ENCODE results near the gene BMAL1. TPM values are rescaled to one million over a fixed set of nuclear protein-coding genes. Genes with fewer than 3 reads are reported as not detected.

Gene BMAL1
- total RNA-seq, 1 experiment from 2014 or later = 8.3 TPM

- Mint-ChIP-seq H3K4me3 (no peak overlapping the region), H3K27me3 (ENCODE audit: low read depth) (no peaks in the 10 kb centered on the region), H3K4me1 (peaks cover 6% of the 10 kb centered on the region), H3K27ac (no peak overlapping the region), H3K36me3 (no peaks in the 10 kb centered on the region), H3K9me3 (peaks cover 18% of the 10 kb centered on the region)
- ATAC-seq (no peak), DNase-seq (ENCODE audit: low spot score) (no peak)
- ChIA-PET POLR2A (no interaction called here), CTCF (interaction anchor here (0.6 to 4.7 kb wide), 10 partner anchors 10 to 133 kb away, joined by 3 to 49 read pairs (median 4); no protein-coding TSS in a partner anchor)
- TF ChIP-seq MLX (CRISPR knock-in tag; IDR thresholded peaks at IDR 0.05) = no peak
- TF ChIP-seq E2F5 (CRISPR knock-in tag; IDR thresholded peaks at IDR 0.05) = no peak
- TF ChIP-seq FOXJ3 (CRISPR knock-in tag; IDR thresholded peaks at IDR 0.05; ENCODE audit: borderline replicate concordance) = no peak
- no peak for TF ChIP-seq PRRX2 (CRISPR knock-in tag; IDR thresholded peaks at IDR 0.05)
- TF ChIP-seq SMAD4 (CRISPR knock-in tag; IDR thresholded peaks at IDR 0.05) = no peak
- TF ChIP-seq ELF4 (CRISPR knock-in tag; IDR thresholded peaks at IDR 0.05; ENCODE audit: low read depth) = no peak
- TF ChIP-seq, protein P1, sequence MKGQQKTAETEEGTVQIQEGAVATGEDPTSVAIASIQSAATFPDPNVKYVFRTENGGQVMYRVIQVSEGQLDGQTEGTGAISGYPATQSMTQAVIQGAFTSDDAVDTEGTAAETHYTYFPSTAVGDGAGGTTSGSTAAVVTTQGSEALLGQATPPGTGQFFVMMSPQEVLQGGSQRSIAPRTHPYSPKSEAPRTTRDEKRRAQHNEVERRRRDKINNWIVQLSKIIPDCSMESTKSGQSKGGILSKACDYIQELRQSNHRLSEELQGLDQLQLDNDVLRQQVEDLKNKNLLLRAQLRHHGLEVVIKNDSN (CRISPR knock-in tag; IDR thresholded peaks at IDR 0.05) = no peak
- TF ChIP-seq, protein P2, sequence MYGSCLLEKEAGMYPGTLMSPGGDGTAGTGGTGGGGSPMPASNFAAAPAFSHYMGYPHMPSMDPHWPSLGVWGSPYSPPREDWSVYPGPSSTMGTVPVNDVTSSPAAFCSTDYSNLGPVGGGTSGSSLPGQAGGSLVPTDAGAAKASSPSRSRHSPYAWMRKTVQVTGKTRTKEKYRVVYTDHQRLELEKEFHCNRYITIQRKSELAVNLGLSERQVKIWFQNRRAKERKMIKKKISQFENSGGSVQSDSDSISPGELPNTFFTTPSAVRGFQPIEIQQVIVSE (CRISPR knock-in tag; IDR thresholded peaks at IDR 0.05; ENCODE audit: borderline replicate concordance) = no peak
- no peak for TF ChIP-seq NFE2L1 (CRISPR knock-in tag; IDR thresholded peaks at IDR 0.05)
- no peak for TF ChIP-seq NFATC4 (CRISPR knock-in tag; IDR thresholded peaks at IDR 0.05)
- TF ChIP-seq, protein P3, sequence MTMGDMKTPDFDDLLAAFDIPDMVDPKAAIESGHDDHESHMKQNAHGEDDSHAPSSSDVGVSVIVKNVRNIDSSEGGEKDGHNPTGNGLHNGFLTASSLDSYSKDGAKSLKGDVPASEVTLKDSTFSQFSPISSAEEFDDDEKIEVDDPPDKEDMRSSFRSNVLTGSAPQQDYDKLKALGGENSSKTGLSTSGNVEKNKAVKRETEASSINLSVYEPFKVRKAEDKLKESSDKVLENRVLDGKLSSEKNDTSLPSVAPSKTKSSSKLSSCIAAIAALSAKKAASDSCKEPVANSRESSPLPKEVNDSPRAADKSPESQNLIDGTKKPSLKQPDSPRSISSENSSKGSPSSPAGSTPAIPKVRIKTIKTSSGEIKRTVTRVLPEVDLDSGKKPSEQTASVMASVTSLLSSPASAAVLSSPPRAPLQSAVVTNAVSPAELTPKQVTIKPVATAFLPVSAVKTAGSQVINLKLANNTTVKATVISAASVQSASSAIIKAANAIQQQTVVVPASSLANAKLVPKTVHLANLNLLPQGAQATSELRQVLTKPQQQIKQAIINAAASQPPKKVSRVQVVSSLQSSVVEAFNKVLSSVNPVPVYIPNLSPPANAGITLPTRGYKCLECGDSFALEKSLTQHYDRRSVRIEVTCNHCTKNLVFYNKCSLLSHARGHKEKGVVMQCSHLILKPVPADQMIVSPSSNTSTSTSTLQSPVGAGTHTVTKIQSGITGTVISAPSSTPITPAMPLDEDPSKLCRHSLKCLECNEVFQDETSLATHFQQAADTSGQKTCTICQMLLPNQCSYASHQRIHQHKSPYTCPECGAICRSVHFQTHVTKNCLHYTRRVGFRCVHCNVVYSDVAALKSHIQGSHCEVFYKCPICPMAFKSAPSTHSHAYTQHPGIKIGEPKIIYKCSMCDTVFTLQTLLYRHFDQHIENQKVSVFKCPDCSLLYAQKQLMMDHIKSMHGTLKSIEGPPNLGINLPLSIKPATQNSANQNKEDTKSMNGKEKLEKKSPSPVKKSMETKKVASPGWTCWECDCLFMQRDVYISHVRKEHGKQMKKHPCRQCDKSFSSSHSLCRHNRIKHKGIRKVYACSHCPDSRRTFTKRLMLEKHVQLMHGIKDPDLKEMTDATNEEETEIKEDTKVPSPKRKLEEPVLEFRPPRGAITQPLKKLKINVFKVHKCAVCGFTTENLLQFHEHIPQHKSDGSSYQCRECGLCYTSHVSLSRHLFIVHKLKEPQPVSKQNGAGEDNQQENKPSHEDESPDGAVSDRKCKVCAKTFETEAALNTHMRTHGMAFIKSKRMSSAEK (CRISPR knock-in tag; IDR thresholded peaks at IDR 0.05; ENCODE audit: borderline replicate concordance) = no peak
- no peak for TF ChIP-seq ZNF138 (CRISPR knock-in tag; conservative IDR thresholded peaks at IDR 0.05)
- TF ChIP-seq CTCF (IDR thresholded peaks at IDR 0.05) = no peak
- TF ChIP-seq, protein P4, sequence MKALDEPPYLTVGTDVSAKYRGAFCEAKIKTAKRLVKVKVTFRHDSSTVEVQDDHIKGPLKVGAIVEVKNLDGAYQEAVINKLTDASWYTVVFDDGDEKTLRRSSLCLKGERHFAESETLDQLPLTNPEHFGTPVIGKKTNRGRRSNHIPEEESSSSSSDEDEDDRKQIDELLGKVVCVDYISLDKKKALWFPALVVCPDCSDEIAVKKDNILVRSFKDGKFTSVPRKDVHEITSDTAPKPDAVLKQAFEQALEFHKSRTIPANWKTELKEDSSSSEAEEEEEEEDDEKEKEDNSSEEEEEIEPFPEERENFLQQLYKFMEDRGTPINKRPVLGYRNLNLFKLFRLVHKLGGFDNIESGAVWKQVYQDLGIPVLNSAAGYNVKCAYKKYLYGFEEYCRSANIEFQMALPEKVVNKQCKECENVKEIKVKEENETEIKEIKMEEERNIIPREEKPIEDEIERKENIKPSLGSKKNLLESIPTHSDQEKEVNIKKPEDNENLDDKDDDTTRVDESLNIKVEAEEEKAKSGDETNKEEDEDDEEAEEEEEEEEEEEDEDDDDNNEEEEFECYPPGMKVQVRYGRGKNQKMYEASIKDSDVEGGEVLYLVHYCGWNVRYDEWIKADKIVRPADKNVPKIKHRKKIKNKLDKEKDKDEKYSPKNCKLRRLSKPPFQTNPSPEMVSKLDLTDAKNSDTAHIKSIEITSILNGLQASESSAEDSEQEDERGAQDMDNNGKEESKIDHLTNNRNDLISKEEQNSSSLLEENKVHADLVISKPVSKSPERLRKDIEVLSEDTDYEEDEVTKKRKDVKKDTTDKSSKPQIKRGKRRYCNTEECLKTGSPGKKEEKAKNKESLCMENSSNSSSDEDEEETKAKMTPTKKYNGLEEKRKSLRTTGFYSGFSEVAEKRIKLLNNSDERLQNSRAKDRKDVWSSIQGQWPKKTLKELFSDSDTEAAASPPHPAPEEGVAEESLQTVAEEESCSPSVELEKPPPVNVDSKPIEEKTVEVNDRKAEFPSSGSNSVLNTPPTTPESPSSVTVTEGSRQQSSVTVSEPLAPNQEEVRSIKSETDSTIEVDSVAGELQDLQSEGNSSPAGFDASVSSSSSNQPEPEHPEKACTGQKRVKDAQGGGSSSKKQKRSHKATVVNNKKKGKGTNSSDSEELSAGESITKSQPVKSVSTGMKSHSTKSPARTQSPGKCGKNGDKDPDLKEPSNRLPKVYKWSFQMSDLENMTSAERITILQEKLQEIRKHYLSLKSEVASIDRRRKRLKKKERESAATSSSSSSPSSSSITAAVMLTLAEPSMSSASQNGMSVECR (CRISPR knock-in tag; IDR thresholded peaks at IDR 0.05; ENCODE audit: borderline replicate concordance) = no peak
- TF ChIP-seq RORB (CRISPR knock-in tag; IDR thresholded peaks at IDR 0.05) = no peak
- TF ChIP-seq NR1H2 (CRISPR knock-in tag; IDR thresholded peaks at IDR 0.05) = no peak
- no peak for TF ChIP-seq SMAD3 (CRISPR knock-in tag; IDR thresholded peaks at IDR 0.05; ENCODE audit: borderline replicate concordance)
Observed at GRCh38 chr11:13343067-13343466, 65.5 kb downstream of the BMAL1 start.

Data from WTC11 (cell line).